B cell (primary cell): ENCODE measurements around the gene STYK1. TPM values are rescaled to one million over a fixed set of nuclear protein-coding genes. Genes with fewer than 3 reads are reported as not detected.

ENCODE experiments used
- ATAC-seq: fragments of 200-7000 bp; cut with Tn5 transposase; one replicate; pipeline ENCODE4 v1.10.0; 2021; ENCODE audit warnings: low read depth, mild to moderate bottlenecking, moderate number of reproducible peaks, moderate library complexity
- CTCF ChIA-PET: fragments of 350-600 bp; sonication (Branson Sonifier 250); formaldehyde crosslinking; loops from one replicate; lab custom pipeline; 2021; ENCODE audit warnings: antibody characterized with exemption, inconsistent platforms; lab: Charles Lee
- POLR2A ChIA-PET: fragments of 350-600 bp; sonication (Branson Sonifier 250); formaldehyde crosslinking; loops from one replicate; lab custom pipeline; 2021; ENCODE audit warnings: antibody characterized with exemption; lab: Charles Lee
- DNase-seq: peaks from one replicate; pipeline ENCODE4 v3.0.0; 2013
- H2AFZ ChIP-seq: 2 replicates; pipeline ENCODE4 v1.6.1; 2012; ENCODE audit warnings: mild to moderate bottlenecking, low read depth, low read length; ENCODE audit not compliant: insufficient read depth, poor library complexity, severe bottlenecking
- H3K27ac ChIP-seq, 2 donors: 1 replicate in 1 of 2; 2 replicates in 1 of 2; pipeline ENCODE4 v1.5.1; 2012 to 2013; ENCODE audit warnings: low read length in 2 of 2, mild to moderate bottlenecking in 2 of 2, moderate library complexity in 1 of 2
- H3K27me3 ChIP-seq, 4 experiments: fragments of 200-600 bp in 1 of 4; sonication (generic) in 1 of 4; replicated peaks in 1 of 4; 1 replicate in 2 of 4; 2 replicates in 2 of 4; pipeline versions ENCODE4 v1.6.1 to v1.7.0; 2013 to 2016; ENCODE audit warnings: low read length in 3 of 4, mild to moderate bottlenecking in 2 of 4, mixed read lengths in 1 of 4, moderate library complexity in 1 of 4; ENCODE audit not compliant: insufficient read depth in 4 of 4, control insufficient read depth in 3 of 4; ENCODE audit errors: control extremely low read depth in 1 of 4
- H3K36me3 ChIP-seq, 2 experiments: replicated peaks in 1 of 2; 1 replicate in 1 of 2; 2 replicates in 1 of 2; pipeline versions ENCODE4 v1.6.1 to v1.7.1; 2013; ENCODE audit warnings: low read length in 1 of 2; ENCODE audit not compliant: insufficient read depth in 2 of 2, control insufficient read depth in 1 of 2; ENCODE audit errors: control extremely low read depth in 1 of 2, extremely low read depth in 1 of 2
- H3K4me1 ChIP-seq, 2 donors: fragments of 200-600 bp in 1 of 2; sonication (generic) in 1 of 2; 1 replicate in 1 of 2; 2 replicates in 1 of 2; pipeline versions ENCODE4 v1.5.1 to v1.6.1; 2013 to 2017; ENCODE audit warnings: low read length in 2 of 2; ENCODE audit not compliant: control insufficient read depth in 2 of 2, insufficient read depth in 2 of 2
- H3K4me2 ChIP-seq: replicated peaks from 2 replicates; pipeline ENCODE3; 2012; ENCODE audit warnings: mild to moderate bottlenecking, low read depth, low read length; ENCODE audit not compliant: poor library complexity, severe bottlenecking
- H3K4me3 ChIP-seq, 5 experiments: fragments of 200-600 bp in 1 of 5; sonication (generic) in 1 of 5; 1 replicate in 3 of 5; 2 replicates in 2 of 5; pipeline versions ENCODE4 v1.5.1 to v1.7.0; 2011 to 2016; ENCODE audit warnings: low read length in 4 of 5, mild to moderate bottlenecking in 4 of 5, low read depth in 2 of 5, control low read depth in 1 of 5, moderate library complexity in 1 of 5; ENCODE audit not compliant: insufficient read depth in 1 of 5; ENCODE audit errors: control extremely low read depth in 1 of 5, extremely low read depth in 1 of 5
- H3K79me2 ChIP-seq: fragments of 200-600 bp; sonication (generic); one replicate; pipeline ENCODE4 v1.6.0; 2016; ENCODE audit warnings: low read length; ENCODE audit not compliant: control insufficient read depth, insufficient read depth
- H3K9ac ChIP-seq: fragments of 200-600 bp; sonication (generic); 2 replicates; pipeline ENCODE4 v1.6.1; 2017; ENCODE audit warnings: mild to moderate bottlenecking, low read length, moderate library complexity
- H3K9me3 ChIP-seq, 3 donors: one replicate each; pipeline versions ENCODE4 v1.6.1 to v1.7.1; 2013; ENCODE audit warnings: low read length in 2 of 3; ENCODE audit not compliant: control insufficient read depth in 2 of 3, insufficient read depth in 1 of 3; ENCODE audit errors: control extremely low read depth in 1 of 3
- H4K20me1 ChIP-seq: 2 replicates; pipeline ENCODE4 v1.6.0; 2012; ENCODE audit warnings: mild to moderate bottlenecking, low read length; ENCODE audit not compliant: insufficient read depth, control insufficient read depth, poor library complexity, severe bottlenecking
- H3K27ac Mint-ChIP-seq: one replicate; pipeline ENCODE4 v1.8.0; 2021; ENCODE audit warnings: mixed read lengths
- H3K27me3 Mint-ChIP-seq: one replicate; pipeline ENCODE4 v1.8.0; 2021; ENCODE audit warnings: mixed read lengths
- H3K4me1 Mint-ChIP-seq: one replicate; pipeline ENCODE4 v1.8.0; 2021; ENCODE audit warnings: mixed read lengths
- H3K4me3 Mint-ChIP-seq: one replicate; pipeline ENCODE4 v1.8.0; 2021; ENCODE audit warnings: mixed read lengths
- H3K9me3 Mint-ChIP-seq: one replicate; pipeline ENCODE4 v1.8.0; 2022; ENCODE audit warnings: mixed read lengths; ENCODE audit not compliant: insufficient read depth
- CTCF ChIP-seq: fragments of 200-600 bp; IDR thresholded peaks from one replicate; pipeline ENCODE4 v1.8.0; 2022; ENCODE audit warnings: antibody characterized with exemption, mild to moderate bottlenecking
- EZH2 ChIP-seq: IDR thresholded peaks from 2 replicates; pipeline ENCODE4 v1.6.1; 2012; ENCODE audit warnings: borderline replicate concordance, low read depth, mild to moderate bottlenecking, moderate library complexity, low read length; ENCODE audit not compliant: insufficient read depth, poor library complexity, severe bottlenecking
- WGBS: methylation state at CpG from one replicate; pipeline ENCODE4 v1.1.5; 2013; ENCODE audit warnings: missing lambda C conversion rate; ENCODE audit not compliant: insufficient coverage; 5-methylcytosine and 5-hydroxymethylcytosine counted together
- intact Hi-C: fragments of 100-400 bp; cut with micrococcal nuclease; formaldehyde crosslinking; loops from one replicate; pipeline ENCODE4 v1.10.0; 2022
- polyA plus RNA-seq: library from polyadenylated mRNA; depleted of rRNA; stranded (reverse); fragments of >200 nt; gene quantifications from 2 replicates; pipeline ENCODE4 v1.2.3, GENCODE V29; 2012
- total RNA-seq, 2 donors: library from RNA; stranded (reverse); fragments of 120-200 nt in 1 of 2; gene quantifications; 1 replicate in 1 of 2; 2 replicates in 1 of 2; pipeline versions ENCODE4 v1.2.3 to v1.2.4, GENCODE V29; 2013 to 2022

The STYK1 gene
- total and polyA plus RNA-seq, 2 donors (not counting 1 experiment from before 2014, with no cell fraction given), result not detected

GRCh38 chr12:10718279-10718821 lies 44.5 kb upstream of the STYK1 start:
- H3K9ac ChIP-seq, result no peak overlapping the region
- CTCF ChIA-PET, result no interaction called here

More at GRCh38 chr12:10718279-10718821, 44.5 kb upstream of the STYK1 start:
- Histone ChIP-seq H2AFZ (no peak overlapping the region), H3K4me2 (no peak overlapping the region), H3K27ac (no peak overlapping the region), H3K4me3 (no peak overlapping the region), H3K79me2 (peaks cover 11% of the 10 kb centered on the region), H3K4me1 (peaks cover 12 to 20% of the 10 kb centered on the region in 2 donors), H3K27me3 (no peaks in the 10 kb centered on the region), H4K20me1 (no peaks in the 10 kb centered on the region), H3K36me3 (peaks cover 6 to 12% of the 10 kb centered on the region in 2 experiments), H3K9me3 (peaks cover 0 to 3% (median 0%) of the 10 kb centered on the region in 3 donors)
- DNase-seq, result no peak
- WGBS, result 83% methylated on average over 1 of the region's 4 CpGs
- H3K4me1 Mint-ChIP-seq, result peaks cover 20% of the 10 kb centered on the region
- peaks cover 12% of the 10 kb centered on the region for H3K27me3 Mint-ChIP-seq
- TF ChIP-seq CTCF (no peak), EZH2 (no peak)
- no peaks in the 10 kb centered on the region for H3K9me3 Mint-ChIP-seq
- POLR2A ChIA-PET, result interaction anchor here (0.6 kb wide), 1 partner anchor 1074 kb away, joined by 3 read pairs; no protein-coding TSS in a partner anchor
- no peak for ATAC-seq
- intact Hi-C loops, result no loop called here
- H3K4me3 Mint-ChIP-seq, result no peak overlapping the region
- no peak overlapping the region for H3K27ac Mint-ChIP-seq
